GM18498 (cell line): ENCODE measurements around the gene NRCAM.
"Not testable (repeated sequence)": the region's sequence is repeated elsewhere in the genome, so short reads cannot be mapped to it uniquely, and the experiment has no call there.

Experiments used
- ATAC-seq: cut with Tn5 transposase; IDR thresholded peaks from one replicate; pipeline ENCODE4 v1.9.1; 2021; ENCODE audit warnings: mild to moderate bottlenecking, moderate library complexity; ENCODE audit not compliant: unreplicated experiment

The NRCAM gene

DNA sequence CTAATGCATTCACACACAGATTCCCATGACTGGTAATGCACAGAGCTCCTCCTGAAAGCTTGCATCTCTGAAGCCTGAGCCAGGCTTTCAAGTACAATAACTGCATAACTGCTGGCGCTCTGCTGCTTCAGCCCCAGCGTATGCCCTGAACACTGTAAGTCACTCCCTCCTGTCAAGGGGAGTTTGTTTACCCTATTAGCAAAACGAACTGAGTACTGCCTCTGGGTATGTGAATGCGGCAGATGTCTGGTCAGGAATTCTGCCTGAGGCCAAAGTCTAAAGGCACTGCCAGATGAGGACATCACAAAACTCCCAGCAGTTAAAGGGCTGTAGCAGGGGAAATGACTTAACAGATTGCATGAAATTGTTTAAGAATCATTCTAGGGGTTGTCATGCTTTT is 97.7 kb downstream of the NRCAM start:
- ATAC-seq = no peak

DNA sequence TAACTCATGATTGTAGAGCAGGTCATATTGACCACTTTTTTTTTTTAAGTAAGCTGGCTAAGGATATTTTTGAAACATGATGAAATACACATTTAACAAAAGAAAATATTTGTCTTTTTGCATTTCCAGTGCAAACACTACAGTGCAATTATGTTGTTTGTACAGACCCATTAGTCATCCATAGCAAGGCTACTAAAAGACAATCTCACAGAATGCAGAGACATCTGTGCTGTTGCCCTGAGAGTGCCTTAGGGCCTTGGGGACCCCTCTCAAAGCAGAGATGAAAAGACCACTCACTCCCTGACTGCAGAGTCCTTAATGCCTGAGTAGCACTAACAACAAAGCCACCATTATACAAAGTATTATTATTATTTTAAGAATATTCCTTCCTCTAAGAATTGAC is 104.5 kb downstream of the NRCAM start:
- ATAC-seq = no peak

DNA sequence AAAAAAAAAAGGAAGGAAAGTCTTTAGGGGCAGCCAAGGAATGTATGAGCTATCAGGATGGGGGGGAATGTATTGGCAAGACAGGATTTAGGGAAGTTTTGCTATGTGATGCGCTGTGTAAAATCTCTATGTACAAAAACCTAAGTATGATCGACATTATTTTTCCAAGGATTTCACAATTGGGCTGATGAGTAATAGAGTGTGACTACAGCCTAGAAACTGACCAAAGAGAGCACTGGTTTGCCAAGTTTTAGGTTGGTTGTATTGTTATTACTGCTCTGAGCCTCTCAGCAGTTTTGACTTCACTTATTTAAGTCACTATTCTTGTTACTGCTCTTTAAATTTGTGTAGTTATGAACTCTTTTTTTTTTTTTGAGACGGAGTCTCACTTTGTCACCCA is 107.3 kb downstream of the NRCAM start:
- no peak for ATAC-seq

DNA sequence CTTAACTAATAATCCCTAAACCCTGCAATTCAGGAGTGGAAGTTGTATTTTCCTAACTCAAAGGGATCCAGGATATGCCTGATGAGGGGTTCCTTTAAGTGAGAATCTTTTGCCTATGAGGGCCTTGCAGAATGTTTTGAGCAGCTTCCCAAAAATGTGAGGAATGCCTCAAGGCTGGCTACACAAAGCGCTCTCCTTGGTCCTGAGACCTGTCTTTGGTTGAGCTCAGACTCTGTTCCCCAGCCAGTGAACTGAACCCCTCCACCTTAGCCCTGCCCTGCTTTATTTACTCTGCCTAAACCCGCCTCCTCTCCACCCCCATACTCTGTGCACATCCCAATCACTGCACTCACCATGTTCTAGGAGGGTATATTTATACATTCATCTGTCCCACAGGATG is 108.6 kb downstream of the NRCAM start:
- no peak for ATAC-seq

DNA sequence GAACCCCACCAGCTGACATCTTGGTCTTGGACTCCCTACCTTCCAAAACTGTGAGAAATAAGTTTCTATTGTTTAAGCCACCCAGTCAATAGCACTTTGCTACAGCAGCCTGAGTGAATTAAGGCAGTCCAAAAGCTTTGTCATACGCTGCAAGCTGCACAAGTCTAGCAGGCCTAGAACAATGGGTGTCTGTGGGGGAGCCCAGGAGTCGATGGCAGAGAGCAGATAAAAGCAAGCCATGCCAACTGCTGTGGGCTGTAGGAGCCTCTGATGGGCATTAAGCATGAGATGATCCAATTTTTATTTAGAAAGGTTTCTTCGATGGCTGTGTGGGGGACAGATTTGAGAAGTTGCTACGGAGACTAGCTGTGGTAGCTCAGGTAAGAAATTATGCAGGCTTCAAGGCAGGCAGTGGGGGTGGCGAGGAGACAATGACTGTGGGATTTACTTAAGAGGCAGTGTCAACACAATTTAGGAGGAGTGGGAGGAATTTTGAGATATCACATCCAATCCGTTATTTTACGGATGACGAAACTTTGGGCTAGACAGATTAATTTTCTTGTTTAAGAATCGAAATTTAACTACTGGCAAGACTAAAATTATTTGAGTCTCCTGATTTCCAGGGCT is 110.4 kb downstream of the NRCAM start:
- ATAC-seq = no peak

DNA sequence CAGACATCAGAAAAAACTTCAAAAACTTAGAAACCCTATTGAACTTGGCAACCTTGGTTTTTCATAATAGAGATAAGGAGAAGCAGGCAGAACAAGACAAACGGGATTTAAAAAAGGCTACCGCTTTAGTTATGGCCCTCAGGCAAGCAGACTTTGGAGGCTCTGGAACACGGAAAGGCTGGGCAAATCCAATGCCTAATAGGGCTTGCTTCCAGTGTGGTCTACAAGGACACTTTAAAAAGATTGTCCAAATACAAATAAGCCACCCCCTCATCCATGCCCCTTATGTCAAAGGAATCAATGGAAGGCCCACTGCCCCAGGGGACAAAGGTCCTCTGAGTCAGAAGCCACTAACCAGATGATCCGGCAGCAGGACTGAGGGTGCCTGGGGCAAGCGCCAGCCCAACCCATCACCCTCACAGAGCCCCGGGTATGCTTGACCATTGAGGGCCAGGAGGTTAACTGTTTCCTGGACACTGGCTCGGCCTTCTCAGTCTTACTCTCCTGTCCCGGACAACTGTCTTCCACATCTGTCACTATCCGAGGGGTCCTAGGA is 115.3 kb downstream of the NRCAM start:
- ATAC-seq = no peak

DNA sequence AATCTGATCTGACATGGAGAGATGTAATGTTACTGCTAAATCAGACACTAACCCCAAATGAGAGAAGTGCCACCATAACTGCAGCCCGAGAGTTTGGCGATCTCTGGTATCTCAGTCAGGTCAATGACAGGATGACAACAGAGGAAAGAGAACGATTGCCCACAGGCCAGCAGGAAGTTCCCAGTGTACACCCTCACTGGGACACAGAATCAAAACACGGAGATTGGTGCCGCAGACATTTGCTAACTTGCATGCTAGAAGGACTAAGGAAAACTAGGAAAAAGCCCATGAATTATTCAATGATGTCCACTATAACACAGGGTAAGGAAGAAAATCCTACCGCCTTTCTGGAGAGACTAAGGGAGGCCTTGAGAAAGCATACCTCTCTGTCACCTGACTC is 115.8 kb downstream of the NRCAM start:
- not testable (repeated sequence) for ATAC-seq

DNA sequence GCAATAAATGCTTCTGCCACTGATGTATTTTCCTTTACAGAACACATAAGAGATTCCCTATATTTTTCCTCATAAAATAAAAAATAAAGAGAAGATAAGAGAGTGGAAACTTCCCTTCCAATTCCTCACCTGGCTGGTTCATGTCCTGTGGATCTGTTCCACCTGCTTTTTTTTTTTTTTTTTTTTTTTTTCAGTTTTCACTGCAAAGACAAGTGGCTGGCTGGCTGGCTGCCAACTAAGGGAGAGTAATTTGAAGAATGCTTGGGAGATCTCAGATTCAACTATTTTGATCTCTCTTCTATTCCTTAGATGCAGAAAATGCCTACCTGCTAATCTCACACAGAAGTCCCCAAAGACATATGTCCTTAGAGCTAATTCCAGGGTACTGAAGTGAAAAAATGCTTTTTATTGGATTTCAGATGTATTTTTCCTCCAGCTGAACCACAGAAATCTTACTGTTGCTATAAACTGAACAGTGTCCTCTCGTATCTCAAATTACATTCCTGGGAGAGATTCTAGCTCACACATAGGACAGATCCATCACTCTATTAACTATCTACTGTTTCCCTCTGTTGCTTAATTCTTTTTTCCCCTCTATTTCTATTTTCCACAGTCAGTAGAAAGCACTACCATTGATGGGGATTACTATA is 120.8 kb downstream of the NRCAM start:
- no peak for ATAC-seq

DNA sequence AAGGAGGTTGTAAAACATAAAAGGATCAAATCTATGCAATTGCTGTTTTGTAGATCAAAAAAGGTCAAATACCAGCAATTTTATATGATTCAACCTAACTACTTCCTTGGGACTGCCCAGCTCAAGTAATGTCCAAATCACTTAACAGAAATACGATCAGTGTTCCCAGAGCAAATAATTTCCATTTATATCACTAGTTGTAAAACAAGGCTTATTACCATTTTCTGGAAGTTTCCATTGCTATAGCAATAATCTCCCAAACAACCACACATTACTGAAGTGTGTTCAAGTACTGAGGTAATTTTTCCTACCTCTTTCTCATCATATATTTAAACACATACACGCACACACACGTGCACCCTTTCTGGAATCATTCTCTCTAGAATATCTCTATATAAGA is 123.3 kb downstream of the NRCAM start:
- no peak for ATAC-seq

DNA sequence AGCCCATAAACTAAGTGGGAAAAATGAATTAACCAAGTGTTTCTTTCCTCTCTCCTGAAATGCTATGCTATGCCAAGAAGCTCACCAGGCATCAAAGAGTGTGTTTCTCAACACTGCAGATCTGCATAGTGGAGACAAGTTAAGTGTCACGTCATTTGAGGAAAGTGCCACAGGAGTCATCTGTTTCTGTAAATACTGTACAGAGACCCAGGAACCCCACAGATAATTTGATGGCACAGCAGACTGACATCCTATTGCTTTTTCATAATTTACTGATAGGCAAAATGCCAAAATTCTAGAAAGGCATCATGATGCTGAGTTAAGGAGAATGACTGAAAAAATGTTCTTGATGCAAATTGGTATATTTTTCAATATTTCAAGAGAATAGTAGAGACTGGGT is 124.3 kb downstream of the NRCAM start:
- no peak for ATAC-seq

DNA sequence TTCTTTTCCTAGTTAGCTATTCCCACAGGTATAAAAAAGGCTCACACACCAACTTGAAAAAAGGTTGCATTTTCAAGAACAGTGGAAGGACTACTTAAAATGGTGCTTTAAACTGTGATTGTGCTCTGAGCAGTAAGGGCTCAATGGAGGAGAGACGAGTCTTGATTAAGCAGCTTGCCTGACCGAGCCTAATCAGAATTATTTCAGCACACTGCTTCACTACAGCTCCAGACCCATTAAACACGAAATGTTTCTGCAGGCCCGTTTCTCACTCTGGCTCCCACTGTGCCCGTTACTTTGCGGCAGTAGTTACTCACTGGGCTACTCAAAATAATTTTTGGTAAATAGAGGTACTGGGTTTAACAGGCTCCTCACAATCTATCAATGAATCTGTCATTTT is 126.0 kb downstream of the NRCAM start:
- ATAC-seq = no peak

DNA sequence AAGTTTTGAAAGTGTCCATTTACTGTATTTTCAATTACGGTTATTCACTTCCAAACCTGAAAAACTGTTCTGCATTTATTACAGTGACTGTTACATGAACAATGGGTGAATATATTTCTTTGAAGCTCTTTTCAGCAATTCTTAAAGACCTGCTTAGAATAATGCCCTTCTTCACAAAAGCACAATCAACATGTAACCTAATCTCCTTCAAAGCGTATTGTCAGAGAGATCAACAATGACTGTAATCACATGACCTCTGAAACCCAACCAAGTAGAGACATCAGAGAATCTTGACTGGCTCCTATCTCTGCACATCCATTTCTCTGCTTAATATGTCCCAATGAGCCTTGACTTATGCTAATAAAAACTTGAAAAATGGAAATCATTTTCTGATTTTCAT is 126.7 kb downstream of the NRCAM start:
- ATAC-seq = no peak

DNA sequence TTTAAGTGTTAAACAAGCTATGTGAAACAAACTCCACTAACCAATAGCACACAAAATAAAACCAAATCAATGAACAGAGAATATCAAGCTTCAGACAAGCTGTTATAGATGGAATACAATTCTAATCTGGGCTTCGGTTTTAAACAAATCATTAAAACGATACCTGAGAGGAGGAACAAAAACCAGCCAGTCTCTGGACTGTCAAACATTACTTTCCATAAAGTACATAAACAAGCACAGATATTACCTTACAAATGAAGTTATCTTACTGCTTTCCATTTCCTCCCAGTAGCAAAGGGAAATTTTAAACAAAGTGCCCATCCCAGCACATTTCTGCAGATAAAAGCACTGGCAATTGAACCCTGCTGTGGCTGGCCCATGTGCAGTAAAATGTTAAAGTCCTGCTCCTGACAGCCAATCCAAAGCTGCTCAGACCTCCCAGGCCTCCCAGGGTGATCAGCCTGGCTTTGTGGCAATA is 128.0 kb downstream of the NRCAM start:
- ATAC-seq = peak; percentile 83

DNA sequence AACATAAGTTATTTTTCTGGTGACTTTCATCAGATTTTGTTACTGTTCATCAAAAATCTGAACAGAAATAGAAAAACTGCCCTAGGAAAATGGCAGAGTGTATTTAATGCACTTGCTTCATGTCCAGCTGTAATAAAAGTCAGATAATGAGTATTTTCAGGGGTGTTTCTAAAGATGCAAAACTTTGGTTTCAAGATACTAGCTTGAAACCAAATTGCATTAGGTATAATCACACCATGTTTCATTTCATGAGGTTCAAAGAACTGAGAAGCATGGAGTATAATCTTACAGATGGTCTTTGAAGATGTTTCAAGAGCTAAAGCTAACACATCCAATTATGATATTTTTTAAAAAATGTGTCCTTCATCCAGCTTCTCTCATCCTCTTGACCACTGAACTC is 128.9 kb downstream of the NRCAM start:
- ATAC-seq = peak; percentile 57

DNA sequence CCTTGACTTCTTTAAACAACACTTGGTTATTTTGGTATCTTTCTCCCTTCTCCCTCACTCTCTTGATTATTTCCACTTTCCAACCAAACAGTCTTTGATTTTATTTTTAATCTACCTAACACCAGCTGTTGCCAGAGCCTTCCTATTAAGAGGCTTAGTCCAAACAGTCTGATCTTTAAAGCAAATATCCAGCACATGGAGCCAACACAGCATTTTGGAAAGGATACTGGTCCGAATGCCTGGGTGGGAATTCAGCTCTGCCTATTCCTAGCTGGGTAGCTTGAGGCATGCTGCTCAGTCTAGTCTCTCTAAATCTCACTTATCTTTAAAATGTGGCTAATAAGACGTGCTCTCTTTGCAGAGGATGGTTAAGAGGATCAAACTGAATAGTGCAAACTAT is 129.3 kb downstream of the NRCAM start:
- ATAC-seq = no peak

DNA sequence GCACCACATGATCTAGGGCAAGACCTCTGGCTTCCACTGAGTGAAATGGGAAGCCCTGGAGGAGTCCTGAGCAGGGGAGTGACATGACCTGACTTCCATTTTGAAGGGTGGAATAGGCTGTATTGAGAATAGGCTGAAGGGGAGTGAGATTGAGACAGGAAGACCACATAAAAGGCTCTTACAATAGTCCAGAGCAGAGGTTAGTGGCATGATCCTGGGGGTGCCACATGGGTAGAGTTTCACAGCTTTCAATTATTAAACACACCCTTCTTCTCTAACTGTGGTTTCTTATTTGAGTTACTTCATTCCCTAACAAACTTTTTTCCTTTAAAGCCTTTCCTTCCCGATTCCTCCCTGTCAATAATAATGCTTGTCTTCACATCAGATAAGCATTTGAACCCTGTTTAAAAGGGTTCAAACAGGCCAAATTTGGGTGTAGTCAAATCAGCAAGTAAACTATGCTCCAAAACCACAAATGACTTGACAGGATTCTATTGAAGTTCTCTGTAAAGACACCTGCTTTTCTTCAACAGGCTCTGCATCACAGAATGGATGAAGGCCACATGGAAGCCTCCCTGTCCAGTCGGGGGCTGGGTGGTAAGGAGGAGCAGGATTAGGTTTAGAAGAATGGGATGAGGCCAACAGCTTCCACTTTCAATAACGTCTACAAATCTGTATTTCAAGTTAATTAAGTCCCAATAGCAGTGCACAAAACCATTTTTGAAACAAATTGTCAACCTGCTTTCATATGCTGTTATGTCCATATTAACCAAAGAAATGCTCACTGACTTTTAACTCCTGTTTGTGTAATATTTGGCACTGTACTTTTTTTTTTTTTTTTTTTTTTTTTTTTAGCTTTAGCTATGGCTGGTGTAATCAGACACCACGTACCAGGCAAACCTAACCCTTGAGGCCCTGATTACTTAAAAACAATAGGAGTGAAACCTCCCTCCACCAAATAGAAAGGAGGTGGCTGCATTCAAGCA is 131.9 kb downstream of the NRCAM start:
- ATAC-seq = no peak

DNA sequence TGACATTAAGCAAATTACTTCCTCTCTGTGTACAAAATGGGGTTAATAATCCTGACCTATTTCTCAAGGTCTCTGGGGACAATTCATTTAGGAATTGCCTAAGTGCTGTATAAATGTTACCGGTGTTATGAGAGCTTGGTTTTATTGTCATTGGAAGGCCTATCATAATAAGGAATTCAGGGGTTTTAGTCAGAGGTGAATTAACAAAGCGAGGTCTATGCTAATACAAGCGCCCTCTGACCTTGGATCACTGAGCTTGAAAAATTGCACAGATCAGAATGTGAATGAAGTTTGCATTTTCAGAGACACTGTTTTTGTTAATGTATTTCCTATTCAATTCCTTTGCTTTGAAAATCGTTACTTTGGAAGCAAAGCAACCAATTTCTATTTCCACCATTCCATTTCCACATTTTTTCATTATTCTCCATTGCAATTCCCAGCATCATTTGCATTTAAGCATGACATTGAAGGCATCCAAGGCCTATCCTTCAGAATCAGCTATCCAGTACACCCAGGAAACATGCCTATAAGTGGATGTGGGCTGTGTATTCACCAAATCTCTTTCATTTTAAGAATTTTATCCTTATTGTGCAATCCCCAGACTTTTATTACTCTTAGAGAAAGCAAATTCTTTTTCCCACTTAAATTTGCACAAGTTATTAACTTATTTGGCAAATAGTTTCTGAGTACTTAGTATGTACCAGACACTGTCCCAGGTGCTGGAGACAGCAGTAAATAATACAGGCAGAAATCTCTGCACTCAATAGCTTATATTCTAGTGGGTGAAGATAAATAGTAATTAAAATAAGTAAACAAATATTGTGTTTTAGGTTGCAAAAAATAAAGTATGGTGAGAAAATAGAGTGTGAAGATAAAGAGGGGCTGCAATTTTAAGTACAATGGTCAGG is 133.1 kb downstream of the NRCAM start:
- ATAC-seq = no peak

DNA sequence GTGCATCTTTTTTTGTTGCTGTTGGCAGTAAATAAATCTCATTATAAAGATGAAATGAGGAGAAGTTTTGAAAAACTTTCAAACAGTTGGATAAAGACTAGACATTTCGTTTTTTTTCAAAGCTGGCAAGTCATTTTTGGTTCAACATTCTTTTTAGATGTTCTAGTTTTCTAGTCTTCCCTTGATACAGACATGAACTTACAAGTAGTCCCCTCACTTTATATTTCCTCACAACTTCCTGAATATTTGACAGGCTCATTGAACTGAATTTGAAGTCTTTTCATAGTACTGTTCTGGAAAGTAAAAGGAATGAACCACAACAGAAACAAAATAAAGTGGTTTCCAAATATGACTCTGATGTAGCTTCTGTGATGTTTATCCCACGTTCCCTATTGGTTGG is 134.2 kb downstream of the NRCAM start:
- ATAC-seq = no peak

DNA sequence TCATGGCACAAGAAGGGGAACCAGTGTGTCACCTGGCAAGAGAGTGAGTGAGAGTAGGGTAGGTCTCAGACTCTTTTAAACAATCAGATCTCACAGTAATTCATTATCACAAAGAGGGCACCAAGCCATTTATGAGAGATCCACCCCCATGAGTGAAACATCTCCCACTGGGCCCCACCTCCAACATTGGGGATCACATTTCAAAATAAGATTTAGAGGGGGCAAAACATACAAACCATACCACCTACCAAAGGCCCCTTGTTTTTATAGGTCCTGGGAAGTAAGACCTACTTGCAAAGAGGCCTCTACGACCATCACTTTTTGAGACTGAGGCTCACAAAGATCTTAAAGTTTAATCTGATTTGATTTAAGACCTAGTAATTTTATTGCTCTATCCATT is 134.9 kb downstream of the NRCAM start:
- no peak for ATAC-seq

DNA sequence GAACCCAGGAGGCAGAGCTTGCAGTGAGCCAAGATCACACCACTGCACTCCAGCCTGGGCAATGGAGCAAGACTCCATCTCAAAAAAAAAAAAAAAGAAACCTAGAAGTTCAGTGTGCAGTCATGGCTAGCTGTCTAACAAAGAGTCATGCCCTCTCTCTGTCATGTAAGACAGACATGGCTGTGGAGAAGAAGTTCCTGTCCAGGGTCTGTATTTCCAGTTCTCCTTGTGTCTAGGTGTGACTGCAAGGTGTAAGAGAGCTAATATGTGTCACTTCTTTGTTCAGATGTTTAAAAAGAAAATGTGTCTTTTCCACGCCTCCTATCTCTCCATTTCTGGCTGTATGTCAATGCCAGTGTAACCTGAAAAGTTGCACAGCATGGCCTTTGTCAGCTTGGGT is 139.5 kb downstream of the NRCAM start:
- ATAC-seq = no peak
